Astrocyte (in vitro differentiated cells and primary cell): ENCODE results near the gene SPPL2C. TPM values are rescaled to one million over a fixed set of nuclear protein-coding genes. Genes with fewer than 3 reads are reported as not detected.

Source experiments
- DNase-seq: peaks from one replicate; pipeline ENCODE4 v3.0.0-alpha.2; 2010; ENCODE audit warnings: low read depth
- FAIRE-seq: peaks from 2 replicates; lab custom pipeline; 2011; peaks lifted over from hg19 to GRCh38; lab: Jason Lieb, UNC
- H2AFZ ChIP-seq: 2 replicates; pipeline ENCODE4 v1.6.0; 2012; ENCODE audit warnings: low read depth, low read length, inconsistent platforms
- H3K27ac ChIP-seq: 2 replicates; pipeline ENCODE4 v1.5.1; 2011; ENCODE audit warnings: low read depth, low read length, inconsistent platforms
- H3K27me3 ChIP-seq: 2 replicates; pipeline ENCODE4 v1.6.0; 2011; ENCODE audit warnings: low read length, inconsistent platforms; ENCODE audit not compliant: insufficient read depth
- H3K36me3 ChIP-seq: 2 replicates; pipeline ENCODE4 v1.5.1; 2011; ENCODE audit warnings: low read length, inconsistent platforms; ENCODE audit not compliant: insufficient read depth
- H3K4me1 ChIP-seq: 2 replicates; pipeline ENCODE4 v1.5.1; 2011; ENCODE audit warnings: low read length, inconsistent platforms; ENCODE audit not compliant: insufficient read depth
- H3K4me2 ChIP-seq: 2 replicates; pipeline ENCODE4 v1.6.0; 2012; ENCODE audit warnings: low read length, inconsistent platforms
- H3K4me3 ChIP-seq: 2 replicates; pipeline ENCODE4 v1.5.1; 2011; ENCODE audit warnings: low read depth, mild to moderate bottlenecking, low read length, inconsistent platforms; ENCODE audit not compliant: insufficient read depth
- H3K79me2 ChIP-seq: 2 replicates; pipeline ENCODE4 v1.6.0; 2012; ENCODE audit warnings: mild to moderate bottlenecking, low read length, inconsistent platforms; ENCODE audit not compliant: insufficient read depth
- H3K9ac ChIP-seq: 2 replicates; pipeline ENCODE4 v1.6.0; 2012; ENCODE audit warnings: mild to moderate bottlenecking, low read length, inconsistent platforms
- H3K9me3 ChIP-seq: 2 replicates; pipeline ENCODE4 v1.5.1; 2012; ENCODE audit warnings: low read depth, mild to moderate bottlenecking, low read length, inconsistent platforms; ENCODE audit not compliant: insufficient read depth
- H4K20me1 ChIP-seq: 2 replicates; pipeline ENCODE4 v1.6.0; 2012; ENCODE audit warnings: low read length, inconsistent platforms; ENCODE audit not compliant: insufficient read depth
- H3K27ac Mint-ChIP-seq: one replicate; pipeline ENCODE4 v1.8.0; 2021; ENCODE audit warnings: mild to moderate bottlenecking, mixed read lengths; ENCODE audit not compliant: unreplicated experiment
- H3K27me3 Mint-ChIP-seq: one replicate; pipeline ENCODE4 v1.8.0; 2021; ENCODE audit warnings: low read depth, mixed read lengths; ENCODE audit not compliant: unreplicated experiment
- H3K36me3 Mint-ChIP-seq: one replicate; pipeline ENCODE4 v1.8.0; 2021; ENCODE audit warnings: low read depth, mixed read lengths; ENCODE audit not compliant: unreplicated experiment
- H3K4me1 Mint-ChIP-seq: one replicate; pipeline ENCODE4 v1.8.0; 2021; ENCODE audit warnings: low read depth, mixed read lengths; ENCODE audit not compliant: unreplicated experiment
- H3K4me3 Mint-ChIP-seq: one replicate; pipeline ENCODE4 v1.8.0; 2021; ENCODE audit warnings: mild to moderate bottlenecking, moderate library complexity, mixed read lengths; ENCODE audit not compliant: unreplicated experiment
- H3K9me3 Mint-ChIP-seq: one replicate; pipeline ENCODE4 v1.8.0; 2021; ENCODE audit warnings: mild to moderate bottlenecking, mixed read lengths; ENCODE audit not compliant: unreplicated experiment
- EZH2 ChIP-seq: IDR thresholded peaks from 2 replicates; pipeline ENCODE4 v1.6.1; 2012; ENCODE audit warnings: mild to moderate bottlenecking, low read length, inconsistent platforms; ENCODE audit not compliant: insufficient read depth
- total RNA-seq: library from RNA; stranded (reverse); gene quantifications from 2 replicates; pipeline ENCODE4 v1.2.1, GENCODE V29; 2021
- TF ChIP-seq, protein P1 (sequence below): IDR thresholded peaks from 2 replicates; pipeline ENCODE4 v1.5.1; 2011; ENCODE audit warnings: low read depth, mild to moderate bottlenecking, inconsistent platforms, low read length, moderate library complexity; ENCODE audit not compliant: insufficient read depth

SPPL2C gene
- total RNA-seq, 1 donor from 2014 or later = not detected

DNA sequence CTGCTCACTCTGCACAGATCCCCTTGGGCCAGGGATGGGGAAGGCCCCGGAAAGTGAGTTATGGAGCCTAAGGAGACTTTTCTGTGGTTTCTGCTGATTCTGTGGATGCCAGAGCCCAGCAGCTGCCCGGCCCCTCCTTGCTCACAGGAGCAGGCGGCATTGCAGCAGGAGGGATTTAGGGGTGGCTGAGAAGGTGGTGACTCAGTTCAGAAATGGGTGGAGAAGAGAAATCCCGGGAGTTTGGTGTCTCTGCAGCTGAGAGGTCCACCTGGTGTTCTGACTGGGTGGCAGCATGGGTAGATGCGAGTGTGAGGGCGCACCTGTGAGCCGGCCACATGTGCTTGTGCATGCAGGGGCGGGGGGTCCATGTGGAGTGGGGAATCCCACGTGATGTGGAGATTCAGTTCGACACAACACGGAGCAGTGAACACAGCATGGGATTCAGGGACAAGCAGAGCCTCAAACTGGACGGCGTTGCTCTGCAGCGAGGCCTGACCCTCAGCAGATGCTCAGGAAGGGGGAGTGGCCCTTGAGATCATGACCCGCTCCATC, 16.0 kb upstream of the SPPL2C start:
- Histone ChIP-seq H3K9me3 (no peaks in the 10 kb centered on the region), H3K4me2 (no peak overlapping the region), H3K79me2 (no peaks in the 10 kb centered on the region), H3K27me3 (peaks cover 5% of the 10 kb centered on the region), H3K27ac (no peak overlapping the region), H3K36me3 (no peaks in the 10 kb centered on the region), H3K4me1 (no peaks in the 10 kb centered on the region), H4K20me1 (no peaks in the 10 kb centered on the region), H3K4me3 (no peak overlapping the region), H3K9ac (no peak overlapping the region), H2AFZ (no peak overlapping the region)
- FAIRE-seq = no peak
- Mint-ChIP-seq H3K27me3 (peaks cover 59% of the 10 kb centered on the region), H3K27ac (no peak overlapping the region), H3K9me3 (no peaks in the 10 kb centered on the region), H3K4me1 (peaks cover 3% of the 10 kb centered on the region), H3K36me3 (no peaks in the 10 kb centered on the region), H3K4me3 (no peak overlapping the region)
- DNase-seq = no peak
- TF ChIP-seq, protein P1, sequence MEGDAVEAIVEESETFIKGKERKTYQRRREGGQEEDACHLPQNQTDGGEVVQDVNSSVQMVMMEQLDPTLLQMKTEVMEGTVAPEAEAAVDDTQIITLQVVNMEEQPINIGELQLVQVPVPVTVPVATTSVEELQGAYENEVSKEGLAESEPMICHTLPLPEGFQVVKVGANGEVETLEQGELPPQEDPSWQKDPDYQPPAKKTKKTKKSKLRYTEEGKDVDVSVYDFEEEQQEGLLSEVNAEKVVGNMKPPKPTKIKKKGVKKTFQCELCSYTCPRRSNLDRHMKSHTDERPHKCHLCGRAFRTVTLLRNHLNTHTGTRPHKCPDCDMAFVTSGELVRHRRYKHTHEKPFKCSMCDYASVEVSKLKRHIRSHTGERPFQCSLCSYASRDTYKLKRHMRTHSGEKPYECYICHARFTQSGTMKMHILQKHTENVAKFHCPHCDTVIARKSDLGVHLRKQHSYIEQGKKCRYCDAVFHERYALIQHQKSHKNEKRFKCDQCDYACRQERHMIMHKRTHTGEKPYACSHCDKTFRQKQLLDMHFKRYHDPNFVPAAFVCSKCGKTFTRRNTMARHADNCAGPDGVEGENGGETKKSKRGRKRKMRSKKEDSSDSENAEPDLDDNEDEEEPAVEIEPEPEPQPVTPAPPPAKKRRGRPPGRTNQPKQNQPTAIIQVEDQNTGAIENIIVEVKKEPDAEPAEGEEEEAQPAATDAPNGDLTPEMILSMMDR = no peak
- no peak for TF ChIP-seq EZH2

DNA sequence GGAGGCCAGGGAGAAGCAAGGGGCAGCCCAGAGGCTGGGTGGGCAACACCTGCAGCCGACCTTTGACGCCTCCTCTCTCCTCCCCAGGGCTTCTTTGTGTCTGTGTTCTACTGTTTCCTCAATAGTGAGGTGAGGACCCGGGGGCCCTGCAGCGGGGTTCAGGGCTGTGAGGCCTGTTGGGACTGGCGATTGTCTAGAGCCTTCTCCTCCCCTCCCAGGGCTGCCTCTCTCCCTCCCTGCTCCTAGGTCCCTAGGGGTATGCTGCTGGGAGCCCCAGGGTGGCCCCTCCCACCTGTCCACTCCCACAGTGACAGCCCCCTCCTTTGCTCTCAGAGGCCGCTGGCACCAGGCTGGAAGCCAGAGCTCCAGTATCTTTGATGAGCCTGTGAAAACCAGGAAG, 10.8 kb upstream of the SPPL2C start:
- FAIRE-seq = no peak

More for the DNA sequence above, 10.8 kb upstream of the SPPL2C start:
- Histone ChIP-seq H3K4me1 (no peaks in the 10 kb centered on the region), H3K4me3 (no peak overlapping the region), H3K79me2 (no peaks in the 10 kb centered on the region), H3K27me3 (peaks cover 7% of the 10 kb centered on the region), H3K36me3 (no peaks in the 10 kb centered on the region), H3K9me3 (no peaks in the 10 kb centered on the region), H4K20me1 (no peaks in the 10 kb centered on the region), H2AFZ (no peak overlapping the region), H3K27ac (no peak overlapping the region), H3K9ac (no peak overlapping the region), H3K4me2 (no peak overlapping the region)
- no peak for TF ChIP-seq EZH2
- TF ChIP-seq, protein P1 = no peak
- H3K27me3 Mint-ChIP-seq = peaks cover 59% of the 10 kb centered on the region
- no peak for DNase-seq
- no peak overlapping the region for H3K27ac Mint-ChIP-seq
- H3K9me3 Mint-ChIP-seq = no peaks in the 10 kb centered on the region
- H3K36me3 Mint-ChIP-seq = no peaks in the 10 kb centered on the region
- H3K4me1 Mint-ChIP-seq = no peaks in the 10 kb centered on the region
- no peak overlapping the region for H3K4me3 Mint-ChIP-seq
